Astrocyte of the cerebellum (primary cell): Measurements from ENCODE around the gene HUS1.

Source experiments
- DNase-seq: peaks from one replicate; pipeline ENCODE4 v3.0.0-alpha.2; 2011; ENCODE audit warnings: low read depth
- H3K4me3 ChIP-seq: 2 replicates; pipeline ENCODE4 v1.5.1; 2011; ENCODE audit warnings: mild to moderate bottlenecking, low read depth, low read length, moderate library complexity
- in situ Hi-C: cut with HindIII; loops from 2 replicates; pipeline ENCODE4 v1.10.0; 2017; ENCODE audit warnings: low sequenced_read_pairs
- TF ChIP-seq, protein P1 (sequence below): IDR thresholded peaks from 2 replicates; pipeline ENCODE4 v1.5.1; 2012; ENCODE audit warnings: low read length, low read depth, moderate library complexity, mild to moderate bottlenecking; ENCODE audit errors: missing control alignments

Gene HUS1

DNA sequence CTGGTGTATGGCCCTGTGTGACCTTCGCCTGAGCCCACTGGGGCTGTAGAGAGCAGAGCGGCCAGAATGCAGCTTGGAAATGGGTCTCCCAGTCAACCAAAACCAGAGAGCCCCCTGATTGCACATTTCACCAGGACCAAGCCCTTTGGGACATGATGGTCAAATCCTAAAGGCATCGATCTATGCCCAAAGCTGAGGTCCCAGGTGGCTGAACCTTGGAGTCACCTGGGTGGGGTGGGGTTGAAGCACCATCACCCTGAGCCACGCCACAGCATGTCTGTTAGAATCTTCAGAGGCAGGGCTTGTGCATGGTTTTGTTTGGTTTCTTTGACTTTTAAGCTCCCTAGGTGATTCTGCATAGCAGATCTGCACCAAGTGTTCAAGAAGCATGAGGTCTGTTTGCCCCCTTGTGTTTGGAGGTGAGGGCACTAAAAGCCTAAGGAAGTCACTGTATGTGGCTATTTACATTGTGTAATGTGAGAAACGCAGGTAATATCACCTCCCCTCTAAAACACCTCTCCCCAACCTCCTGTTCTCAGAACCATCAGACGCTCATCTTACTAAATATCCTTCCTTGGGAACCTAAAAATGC, 40.7 kb downstream of the HUS1 start:
- TF ChIP-seq, protein P1, sequence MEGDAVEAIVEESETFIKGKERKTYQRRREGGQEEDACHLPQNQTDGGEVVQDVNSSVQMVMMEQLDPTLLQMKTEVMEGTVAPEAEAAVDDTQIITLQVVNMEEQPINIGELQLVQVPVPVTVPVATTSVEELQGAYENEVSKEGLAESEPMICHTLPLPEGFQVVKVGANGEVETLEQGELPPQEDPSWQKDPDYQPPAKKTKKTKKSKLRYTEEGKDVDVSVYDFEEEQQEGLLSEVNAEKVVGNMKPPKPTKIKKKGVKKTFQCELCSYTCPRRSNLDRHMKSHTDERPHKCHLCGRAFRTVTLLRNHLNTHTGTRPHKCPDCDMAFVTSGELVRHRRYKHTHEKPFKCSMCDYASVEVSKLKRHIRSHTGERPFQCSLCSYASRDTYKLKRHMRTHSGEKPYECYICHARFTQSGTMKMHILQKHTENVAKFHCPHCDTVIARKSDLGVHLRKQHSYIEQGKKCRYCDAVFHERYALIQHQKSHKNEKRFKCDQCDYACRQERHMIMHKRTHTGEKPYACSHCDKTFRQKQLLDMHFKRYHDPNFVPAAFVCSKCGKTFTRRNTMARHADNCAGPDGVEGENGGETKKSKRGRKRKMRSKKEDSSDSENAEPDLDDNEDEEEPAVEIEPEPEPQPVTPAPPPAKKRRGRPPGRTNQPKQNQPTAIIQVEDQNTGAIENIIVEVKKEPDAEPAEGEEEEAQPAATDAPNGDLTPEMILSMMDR: no peak
- no peak for DNase-seq
- in situ Hi-C loops: no loop called here
- no peak overlapping the region for H3K4me3 ChIP-seq

DNA sequence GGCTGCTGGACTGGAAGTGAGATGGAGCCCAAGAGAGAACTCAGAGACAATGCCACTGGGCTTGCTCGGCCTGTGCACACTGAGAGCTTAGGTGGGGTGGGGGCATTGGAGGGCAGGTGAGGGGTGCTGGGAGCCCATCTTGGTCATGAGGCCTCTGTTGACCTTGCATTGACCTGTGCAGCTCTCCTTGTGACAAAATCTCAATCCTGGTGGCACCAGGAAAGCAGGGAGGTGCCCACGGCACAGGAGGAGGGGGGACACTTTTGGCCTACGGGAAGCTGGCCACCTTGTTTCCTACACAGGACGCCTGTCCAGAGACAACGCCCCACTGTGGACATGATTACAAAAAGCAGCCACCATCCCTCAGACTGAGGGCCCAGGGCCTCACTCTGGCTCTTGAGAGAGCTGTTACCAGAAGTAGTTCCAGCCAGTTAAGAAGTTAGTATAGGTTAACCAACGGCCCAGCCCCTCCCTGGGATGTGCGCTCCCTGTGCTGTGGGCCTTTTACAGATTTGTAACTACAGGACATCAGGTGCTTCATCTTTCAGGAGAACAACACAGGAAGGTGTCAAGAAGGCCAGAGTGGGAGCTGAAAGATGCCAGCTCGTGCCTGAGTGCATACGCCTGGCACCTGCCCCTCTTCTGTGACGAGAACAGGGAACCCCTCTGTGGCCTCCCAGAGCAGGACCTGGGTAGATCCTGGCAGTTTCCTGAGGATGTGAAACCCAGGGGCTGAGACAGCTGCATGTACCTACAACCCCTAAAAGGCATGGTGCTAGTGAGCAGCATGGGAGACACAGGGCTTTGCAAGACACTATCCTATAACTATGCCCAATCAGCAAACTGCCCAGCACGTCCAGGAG, 41.5 kb downstream of the HUS1 start:
- DNase-seq: no peak
- no peak overlapping the region for H3K4me3 ChIP-seq
- in situ Hi-C loops: no loop called here
- TF ChIP-seq, protein P1: no peak

DNA sequence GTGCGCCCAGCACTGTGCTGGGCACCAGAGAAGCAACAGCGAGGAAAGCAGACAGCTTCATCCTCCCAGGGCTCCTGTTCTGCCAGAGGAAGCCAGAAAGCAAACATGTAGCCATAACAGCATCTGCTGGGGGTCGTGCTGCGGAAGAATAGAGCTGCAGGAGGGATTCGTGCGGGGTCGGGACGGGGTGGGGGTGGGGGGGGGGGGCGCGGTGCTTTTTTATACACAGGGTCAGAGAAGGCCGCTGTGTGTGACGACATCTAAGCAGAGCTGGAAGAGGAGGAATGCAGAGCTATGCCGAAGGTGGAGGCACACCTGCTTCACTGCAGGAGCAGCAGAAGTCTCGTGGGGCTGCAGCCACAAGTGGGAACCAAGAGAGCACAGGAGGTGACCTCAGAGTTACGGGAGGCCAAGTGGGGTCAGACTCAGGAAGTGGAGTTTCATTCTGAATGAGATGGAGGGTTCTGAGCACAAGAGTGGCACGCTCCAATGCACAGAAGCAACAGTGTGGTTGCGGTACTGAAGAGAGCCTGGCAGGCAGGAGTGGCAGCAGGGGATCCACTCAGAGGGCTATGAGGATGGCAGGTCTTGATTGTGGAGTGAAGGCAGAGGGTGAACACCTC, 42.2 kb downstream of the HUS1 start:
- no peak for DNase-seq
- TF ChIP-seq, protein P1: no peak
- in situ Hi-C loops: no loop called here
- H3K4me3 ChIP-seq: no peak overlapping the region

DNA sequence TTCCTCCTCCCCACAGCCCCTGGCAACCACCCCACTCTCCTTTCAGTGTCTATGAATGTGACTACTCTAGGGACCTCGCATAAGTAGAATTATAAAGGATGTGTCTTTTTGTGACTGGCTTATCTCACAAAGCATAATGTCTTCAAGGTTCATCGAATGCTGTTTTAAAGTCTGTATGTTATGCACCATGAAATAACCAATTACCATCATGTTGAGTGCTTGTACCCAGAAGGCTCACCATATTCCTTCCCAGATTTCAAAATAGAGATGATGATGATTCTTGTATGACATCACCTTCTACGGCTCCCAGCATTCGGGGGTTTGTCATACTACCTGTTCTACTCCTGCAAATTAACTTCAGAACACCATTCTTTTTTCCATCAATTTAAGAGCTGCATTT, 43.1 kb downstream of the HUS1 start:
- in situ Hi-C loops: no loop called here
- TF ChIP-seq, protein P1: no peak
- no peak for DNase-seq
- H3K4me3 ChIP-seq: no peak overlapping the region

DNA sequence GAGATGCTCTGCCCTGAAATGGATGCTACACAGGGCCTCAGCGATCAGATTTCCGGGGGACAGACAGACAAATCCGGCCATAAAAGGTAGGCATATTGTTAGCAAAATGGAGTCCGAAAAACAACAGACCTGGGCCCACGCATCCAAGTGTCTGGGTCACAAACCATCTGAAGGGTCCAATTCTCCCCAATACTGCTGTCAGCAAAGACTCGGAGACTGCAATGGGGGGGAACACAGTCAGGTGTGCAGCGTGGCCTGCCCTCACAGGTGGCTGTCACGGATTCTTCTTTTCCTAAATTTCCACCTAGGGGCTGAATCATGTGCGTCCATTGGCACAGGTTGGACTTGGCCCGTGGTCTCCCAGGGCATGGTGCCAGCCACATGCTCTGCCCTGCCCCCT, 44.1 kb downstream of the HUS1 start:
- no peak overlapping the region for H3K4me3 ChIP-seq
- TF ChIP-seq, protein P1: no peak
- in situ Hi-C loops: no loop called here
- DNase-seq: no peak

DNA sequence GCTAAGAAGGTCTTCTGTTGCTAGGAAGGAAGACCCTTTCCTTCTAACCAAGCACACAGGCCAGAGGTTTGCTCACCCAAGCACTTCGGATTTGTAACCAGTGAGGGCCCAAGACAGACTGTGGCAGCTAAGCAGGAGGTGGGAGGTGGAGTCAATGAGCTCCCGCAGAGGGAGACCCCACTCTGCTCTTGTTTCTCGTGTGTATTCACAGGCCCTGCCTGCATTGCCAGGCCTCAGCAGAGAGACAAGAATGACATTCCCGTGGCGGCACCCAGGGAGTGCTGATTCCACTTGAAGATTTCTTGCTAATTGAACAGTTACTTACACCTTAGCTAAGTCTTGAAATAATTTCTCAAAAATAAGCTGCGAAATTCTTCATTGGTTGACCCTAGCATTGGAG, 44.6 kb downstream of the HUS1 start:
- in situ Hi-C loops: no loop called here
- H3K4me3 ChIP-seq: no peak overlapping the region
- DNase-seq: no peak
- TF ChIP-seq, protein P1: no peak
